Adrenal gland (tissue), 12 donors: ENCODE results near the gene ADAMTS8. TPM values are rescaled to one million over a fixed set of nuclear protein-coding genes. Genes with fewer than 3 reads are reported as not detected.

Source experiments
- DNase-seq, 7 donors: peaks; one replicate each; pipeline ENCODE4 v3.0.0-alpha.2; 2019 to 2020
- H3K27ac ChIP-seq, 5 donors: fragments of 200-600 bp; sonication (generic) in 4 of 5; 1 replicate in 3 of 5; 2 replicates in 2 of 5; pipeline versions ENCODE4 v1.5.1 to v1.8.0; 2016 to 2020; ENCODE audit warnings: mild to moderate bottlenecking in 1 of 5
- H3K27me3 ChIP-seq: fragments of 200-600 bp; 2 replicates; pipeline ENCODE4 v1.8.0; 2021
- H3K36me3 ChIP-seq, 2 donors: fragments of 200-600 bp; replicated peaks in 1 of 2; 1 replicate in 1 of 2; 2 replicates in 1 of 2; pipeline versions ENCODE4 v1.5.1 to v1.8.0; 2018 to 2022
- H3K4me1 ChIP-seq, 2 donors: fragments of 200-600 bp; replicated peaks in 1 of 2; 1 replicate in 1 of 2; 2 replicates in 1 of 2; pipeline versions ENCODE4 v1.5.1 to v1.8.0; 2018 to 2021
- H3K4me3 ChIP-seq, 4 donors: fragments of 200-600 bp; sonication (generic) in 3 of 4; one replicate each; pipeline ENCODE4 v1.5.1; 2016 to 2018
- H3K9me3 ChIP-seq, 3 donors: fragments of 200-600 bp; sonication (generic) in 1 of 3; replicated peaks in 1 of 3; 1 replicate in 2 of 3; 2 replicates in 1 of 3; pipeline versions ENCODE4 v1.5.1 to v1.8.0; 2016 to 2021
- CTCF ChIP-seq, 6 experiments: fragments of 450-650 bp in 4 of 6; fragments of 200-600 bp in 2 of 6; sonication (generic) in 1 of 6; IDR thresholded peaks; 1 replicate in 5 of 6; 2 replicates in 1 of 6; pipeline versions ENCODE4 v1.5.1 to v1.8.0; 2016 to 2021; ENCODE audit warnings: antibody characterized with exemption in 6 of 6, mild to moderate bottlenecking in 2 of 6, moderate library complexity in 1 of 6
- POLR2A ChIP-seq, 2 donors: fragments of 450-650 bp; IDR thresholded peaks; one replicate each; pipeline ENCODE4 v1.6.1; 2017; ENCODE audit warnings: antibody characterized with exemption in 2 of 2, mild to moderate bottlenecking in 2 of 2, moderate library complexity in 1 of 2
- WGBS, 4 donors: extraction: QIAGEN DNeasy Blood & Tissue Kit in 2 of 4; methylation state at CpG; one replicate each; pipeline versions ENCODE4 v1.1.5 to v1.1.7; 2013 to 2017; 5-methylcytosine and 5-hydroxymethylcytosine counted together
- intact Hi-C, 2 donors: fragments of 100-400 bp; cut with DNase I; formaldehyde crosslinking; loops; one replicate each; pipeline versions ENCODE4 v1.14.1 to v1.15.0; 2022 to 2023
- polyA plus RNA-seq, 3 donors: library from polyadenylated mRNA; stranded (reverse); fragments of 200-250 nt in 2 of 3; fragments of 350-450 nt in 1 of 3; fragmentation: Illumina TruSeq in 1 of 3; extraction: RNeasy Lipid Tissue Mini Kit (QIAGEN cat#74804) in 1 of 3; gene quantifications; one replicate each; pipeline ENCODE4 v1.2.3, GENCODE V29; 2013 to 2014
- total RNA-seq, 9 donors: library from RNA; depleted of rRNA in 4 of 9; stranded (reverse); fragments of >200 nt in 4 of 9; fragments of 120-200 nt in 1 of 9; fragmentation: NEBNext Ultra II Directional in 1 of 9; extraction: Animal tissue kit (Norgen Biotek cat#: 25700) in 1 of 9; gene quantifications; one replicate each; pipeline versions ENCODE4 v1.1.0 to v1.2.4, GENCODE V29; 2013 to 2023
- donor health status: healthy with polysubstance abuse.
- donor health status: Bipolar disorder and iron deficiency.
- donor health status: DM: yes; HTN: yes; CAD: no.
- donor health status: DM: no; HTN: no; CAD: no.
- donor health status: DM: no; HTN: no; CAD: no.
- donor health status: DM: yes; HTN: yes; CAD: no.

ADAMTS8 gene
- total and polyA plus RNA-seq, 12 donors, result 0.06 to 1.4 (median 0.14) TPM; not detected in 3

GRCh38 chr11:130424613-130425140, 3.7 kb downstream of the ADAMTS8 start:
- H3K27me3 ChIP-seq, result peaks cover 37% of the 10 kb centered on the region
- H3K9me3 ChIP-seq, result no peaks in the 10 kb centered on the region
- no peak for DNase-seq
- intact Hi-C loops, result loop anchor here (5.0 kb wide), 1 partner anchor 212 kb away; no protein-coding TSS in a partner anchor
- no peak overlapping the region for H3K27ac ChIP-seq
- H3K36me3 ChIP-seq, result no peaks in the 10 kb centered on the region
- 84 to 85% (median 84%) methylated on average over 10 to 14 of the region's 14 CpGs for WGBS, 4 donors
- TF ChIP-seq POLR2A (IDR thresholded peaks at IDR 0.05), result no peak
- TF ChIP-seq CTCF (IDR thresholded peaks at IDR 0.05), result no peak
- peaks cover 6% of the 10 kb centered on the region in 2 donors for H3K4me1 ChIP-seq
- no peak overlapping the region for H3K4me3 ChIP-seq

- Histone ChIP-seq H3K36me3 (no peaks in the 10 kb centered on the region), H3K27ac (no peak overlapping the region), H3K4me1 (peaks cover 6% of the 10 kb centered on the region in 2 donors), H3K27me3 (peaks cover 28% of the 10 kb centered on the region), H3K9me3 (no peaks in the 10 kb centered on the region), H3K4me3 (no peak overlapping the region)
- intact Hi-C loops, result no loop called here
- no peak for DNase-seq
- TF ChIP-seq POLR2A (IDR thresholded peaks at IDR 0.05) (no peak), CTCF (IDR thresholded peaks at IDR 0.05) (no peak)
- 67 to 88% (median 78%) methylated on average over 12 to 16 of the region's 16 CpGs for WGBS, 4 donors
Measured at GRCh38 chr11:130423541-130424142, 4.8 kb downstream of the ADAMTS8 start.

DNA sequence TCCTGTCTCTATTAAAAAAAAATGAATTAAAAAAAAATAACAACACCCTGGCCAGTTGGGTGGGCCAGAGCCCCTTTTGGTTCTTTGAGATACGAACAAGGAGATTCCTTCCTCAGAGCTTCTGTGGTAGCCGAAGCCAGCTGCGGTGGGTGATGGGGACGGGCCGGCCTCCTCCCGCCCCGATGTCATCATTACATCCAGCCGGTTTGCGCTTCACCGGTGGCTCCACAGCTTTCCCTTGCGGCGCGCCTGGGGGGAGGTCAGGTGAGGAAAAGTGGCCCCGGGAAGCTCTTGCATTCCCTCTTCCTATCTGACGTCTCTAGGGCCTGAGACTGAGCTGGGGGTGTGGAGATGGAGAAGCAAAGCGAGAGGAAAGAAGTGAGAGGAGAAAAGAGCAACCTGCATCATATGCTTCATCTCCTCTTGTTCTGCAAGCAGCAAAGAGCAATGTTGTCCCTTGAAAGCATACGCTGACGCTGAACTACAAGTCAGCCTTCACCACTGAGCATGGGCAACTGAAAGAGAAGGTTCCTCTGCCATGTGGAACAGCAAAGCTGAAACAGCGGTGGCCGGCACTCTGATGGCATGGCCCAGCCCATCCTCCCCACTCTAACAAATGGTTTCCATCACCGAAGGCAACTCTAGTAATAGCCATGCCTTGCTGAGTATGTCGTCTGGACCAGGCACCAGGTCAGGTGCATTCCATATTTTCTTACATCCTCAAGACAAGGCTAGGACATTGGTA, 6.0 kb downstream of the ADAMTS8 start:
- 86 to 91% (median 89%) methylated on average over 19 to 22 of the region's 22 CpGs for WGBS, 4 donors
- peaks cover 0 to 1% of the 10 kb centered on the region in 2 donors for H3K4me1 ChIP-seq
- DNase-seq, result no peak
- peaks cover 20% of the 10 kb centered on the region for H3K27me3 ChIP-seq
- intact Hi-C loops, result no loop called here
- H3K9me3 ChIP-seq, result no peaks in the 10 kb centered on the region
- TF ChIP-seq POLR2A (IDR thresholded peaks at IDR 0.05) (no peak), CTCF (IDR thresholded peaks at IDR 0.05) (no peak)
- no peak overlapping the region for H3K4me3 ChIP-seq
- no peaks in the 10 kb centered on the region for H3K36me3 ChIP-seq
- no peak overlapping the region for H3K27ac ChIP-seq

- Histone ChIP-seq H3K4me3 (no peak overlapping the region), H3K4me1 (no peaks in the 10 kb centered on the region), H3K27ac (no peak overlapping the region), H3K9me3 (no peaks in the 10 kb centered on the region), H3K27me3 (peaks cover 13% of the 10 kb centered on the region), H3K36me3 (no peaks in the 10 kb centered on the region)
- intact Hi-C loops, result no loop called here
- TF ChIP-seq CTCF (IDR thresholded peaks at IDR 0.05), result no peak
- TF ChIP-seq POLR2A (IDR thresholded peaks at IDR 0.05), result no peak
- 77 to 88% (median 83%) methylated on average over 7 to 8 of the region's 8 CpGs for WGBS, 4 donors
- DNase-seq, result no peak
Measured at GRCh38 chr11:130421697-130422096, 6.7 kb downstream of the ADAMTS8 start.
